CD4-positive, alpha-beta T cell treated with Interleukin-2 at 100 ng/mL for 4 hours (primary cell): Measurements from ENCODE around the gene CCDC146.
A peak's percentile ranks its signal among the peaks of the same experiment; 100 is the strongest.
"Not testable (repeated sequence)": the region's sequence is repeated elsewhere in the genome, so short reads cannot be mapped to it uniquely, and the experiment has no call there.

Experiments used
- DNase-seq: peaks from one replicate; pipeline ENCODE4 v3.0.0-alpha.2; 2020; ENCODE audit warnings: low spot score

The CCDC146 gene

GRCh38 chr7:77140291-77140690, 17.9 kb downstream of the CCDC146 start:
- not testable (repeated sequence) for DNase-seq

- DNase-seq, result not testable (repeated sequence)
Measured at GRCh38 chr7:77152232-77152631, 29.8 kb downstream of the CCDC146 start.

- not testable (repeated sequence) for DNase-seq
Measured at GRCh38 chr7:77154917-77155464, 32.6 kb downstream of the CCDC146 start.

- peak; percentile 12 for DNase-seq
Measured at GRCh38 chr7:77155601-77156377, 33.4 kb downstream of the CCDC146 start.

- DNase-seq, result not testable (repeated sequence)
Measured at GRCh38 chr7:77157034-77157433, 34.6 kb downstream of the CCDC146 start.

- no peak for DNase-seq
Measured at GRCh38 chr7:77157446-77157845, 35.0 kb downstream of the CCDC146 start.

- DNase-seq, result not testable (repeated sequence)
Measured at GRCh38 chr7:77171073-77171472, 48.7 kb downstream of the CCDC146 start.

GRCh38 chr7:77172437-77173172, 50.2 kb downstream of the CCDC146 start:
- not testable (repeated sequence) for DNase-seq

GRCh38 chr7:77174418-77174817, 52.0 kb downstream of the CCDC146 start:
- DNase-seq, result not testable (repeated sequence)

GRCh38 chr7:77175274-77175800, 52.9 kb downstream of the CCDC146 start:
- DNase-seq, result not testable (repeated sequence)

GRCh38 chr7:77177321-77177904, 55.0 kb downstream of the CCDC146 start:
- not testable (repeated sequence) for DNase-seq

GRCh38 chr7:77178024-77178423, 55.6 kb downstream of the CCDC146 start:
- DNase-seq, result not testable (repeated sequence)

GRCh38 chr7:77181015-77181595, 58.7 kb downstream of the CCDC146 start:
- DNase-seq, result no peak

GRCh38 chr7:77181734-77182133, 59.3 kb downstream of the CCDC146 start:
- no peak for DNase-seq

GRCh38 chr7:77182261-77182660, 59.8 kb downstream of the CCDC146 start:
- no peak for DNase-seq

- no peak for DNase-seq
Measured at GRCh38 chr7:77184463-77184862, 62.0 kb downstream of the CCDC146 start.

- no peak for DNase-seq
Measured at GRCh38 chr7:77184990-77185389, 62.6 kb downstream of the CCDC146 start.

GRCh38 chr7:77185866-77186265, 63.5 kb downstream of the CCDC146 start:
- DNase-seq, result no peak

- no peak for DNase-seq
Measured at GRCh38 chr7:77188731-77189437, 66.5 kb downstream of the CCDC146 start.

GRCh38 chr7:77197141-77197540, 74.7 kb downstream of the CCDC146 start:
- no peak for DNase-seq
